ENCODE data around the gene ITPRID2.

GRCh38 chr2:181877181-181877664 lies 14.3 kb upstream of the ITPRID2 start:
- TF ChIP-seq CTCF (IDR thresholded peaks at IDR 0.05) (no peak), POLR2A (IDR thresholded peaks at IDR 0.05) (no peak)

All from adrenal gland (tissue), 5 donors.